ENCODE results near the gene SFMBT2. TPM values are rescaled to one million over a fixed set of nuclear protein-coding genes. Genes with fewer than 3 reads are reported as not detected.

Gene SFMBT2
- total RNA-seq, 2 experiments from 2014 or later: 12.8 to 15.4 TPM

- no peaks in the 10 kb centered on the region for H3K36me3 Mint-ChIP-seq
- intact Hi-C loops (cut with micrococcal nuclease): no loop called here
- ChIA-PET POLR2A (no interaction called here), CTCF (no interaction called here)
- H3K9me3 Mint-ChIP-seq: no peaks in the 10 kb centered on the region
- H3K27ac Mint-ChIP-seq: no peak overlapping the region
- DNase-seq: no peak
- H3K27me3 Mint-ChIP-seq: peaks cover 1% of the 10 kb centered on the region
- no peak overlapping the region for H3K4me3 Mint-ChIP-seq
- H3K4me1 Mint-ChIP-seq (ENCODE audit: low read depth): peaks cover 3% of the 10 kb centered on the region
These were observed 27.6 kb upstream of the SFMBT2 start for GRCh38 chr10:7438196-7438986.

- Mint-ChIP-seq H3K9me3 (no peaks in the 10 kb centered on the region), H3K4me3 (no peak overlapping the region), H3K4me1 (ENCODE audit: low read depth) (peaks cover 3% of the 10 kb centered on the region), H3K36me3 (no peaks in the 10 kb centered on the region), H3K27ac (no peak overlapping the region), H3K27me3 (peaks cover 1% of the 10 kb centered on the region)
- intact Hi-C loops (cut with micrococcal nuclease): no loop called here
- DNase-seq: no peak
- POLR2A ChIA-PET: no interaction called here
- CTCF ChIA-PET: interaction anchor here (0.7 to 0.9 kb wide), 2 partner anchors 14 to 89 kb away, joined by 3 to 4 read pairs; no protein-coding TSS in a partner anchor
These were observed 25.8 kb upstream of the SFMBT2 start for GRCh38 chr10:7436490-7437100.

GRCh38 chr10:7435674-7436073 lies 24.8 kb upstream of the SFMBT2 start:
- no peak for DNase-seq
- no peaks in the 10 kb centered on the region for H3K36me3 Mint-ChIP-seq
- no peak overlapping the region for H3K27ac Mint-ChIP-seq
- POLR2A ChIA-PET: no interaction called here
- intact Hi-C loops (cut with micrococcal nuclease): no loop called here
- no peaks in the 10 kb centered on the region for H3K27me3 Mint-ChIP-seq
- H3K4me1 Mint-ChIP-seq (ENCODE audit: low read depth): peaks cover 3% of the 10 kb centered on the region
- CTCF ChIA-PET: no interaction called here
- no peaks in the 10 kb centered on the region for H3K9me3 Mint-ChIP-seq
- H3K4me3 Mint-ChIP-seq: no peak overlapping the region

GRCh38 chr10:7434378-7434777 lies 23.5 kb upstream of the SFMBT2 start:
- DNase-seq: no peak
- intact Hi-C loops (cut with micrococcal nuclease): no loop called here
- Mint-ChIP-seq H3K4me3 (no peak overlapping the region), H3K9me3 (no peaks in the 10 kb centered on the region), H3K4me1 (ENCODE audit: low read depth) (peaks cover 3% of the 10 kb centered on the region), H3K27me3 (no peaks in the 10 kb centered on the region), H3K36me3 (no peaks in the 10 kb centered on the region), H3K27ac (no peak overlapping the region)
- CTCF ChIA-PET: no interaction called here
- POLR2A ChIA-PET: no interaction called here

GRCh38 chr10:7433861-7434260 lies 23.0 kb upstream of the SFMBT2 start:
- intact Hi-C loops (cut with micrococcal nuclease): no loop called here
- Mint-ChIP-seq H3K27me3 (no peaks in the 10 kb centered on the region), H3K27ac (no peak overlapping the region), H3K4me3 (no peak overlapping the region), H3K36me3 (no peaks in the 10 kb centered on the region), H3K9me3 (no peaks in the 10 kb centered on the region), H3K4me1 (ENCODE audit: low read depth) (peaks cover 3% of the 10 kb centered on the region)
- ChIA-PET CTCF (no interaction called here), POLR2A (no interaction called here)
- no peak for DNase-seq

- Mint-ChIP-seq H3K27me3 (no peaks in the 10 kb centered on the region), H3K4me3 (no peak overlapping the region), H3K9me3 (no peaks in the 10 kb centered on the region), H3K27ac (no peak overlapping the region), H3K36me3 (no peaks in the 10 kb centered on the region), H3K4me1 (ENCODE audit: low read depth) (peaks cover 3% of the 10 kb centered on the region)
- ChIA-PET CTCF (no interaction called here), POLR2A (no interaction called here)
- intact Hi-C loops (cut with micrococcal nuclease): no loop called here
- no peak for DNase-seq
These were observed 22.3 kb upstream of the SFMBT2 start for GRCh38 chr10:7432884-7433726.

- DNase-seq: no peak
- ChIA-PET POLR2A (no interaction called here), CTCF (no interaction called here)
- Mint-ChIP-seq H3K27me3 (no peaks in the 10 kb centered on the region), H3K27ac (no peak overlapping the region), H3K9me3 (no peaks in the 10 kb centered on the region), H3K4me3 (no peak overlapping the region), H3K36me3 (no peaks in the 10 kb centered on the region), H3K4me1 (ENCODE audit: low read depth) (no peaks in the 10 kb centered on the region)
- intact Hi-C loops (cut with micrococcal nuclease): no loop called here
These were observed 18.0 kb upstream of the SFMBT2 start for GRCh38 chr10:7428673-7429350.

- Mint-ChIP-seq H3K4me1 (ENCODE audit: low read depth) (no peaks in the 10 kb centered on the region), H3K36me3 (no peaks in the 10 kb centered on the region), H3K27me3 (no peaks in the 10 kb centered on the region), H3K4me3 (no peak overlapping the region), H3K9me3 (no peaks in the 10 kb centered on the region), H3K27ac (no peak overlapping the region)
- intact Hi-C loops (cut with micrococcal nuclease): no loop called here
- no peak for DNase-seq
- ChIA-PET CTCF (interaction anchor here (0.8 to 1.3 kb wide), 2 partner anchors 495 to 506 kb away, joined by 3 read pairs; no protein-coding TSS in a partner anchor), POLR2A (no interaction called here)
These were observed 15.5 kb upstream of the SFMBT2 start for GRCh38 chr10:7426349-7426748.

- Mint-ChIP-seq H3K4me3 (no peak overlapping the region), H3K36me3 (no peaks in the 10 kb centered on the region), H3K27me3 (no peaks in the 10 kb centered on the region), H3K4me1 (ENCODE audit: low read depth) (no peaks in the 10 kb centered on the region), H3K9me3 (no peaks in the 10 kb centered on the region), H3K27ac (no peak overlapping the region)
- no peak for DNase-seq
- CTCF ChIA-PET: interaction anchor here (0.8 to 1.3 kb wide), 2 partner anchors 494 to 505 kb away, joined by 3 read pairs; no protein-coding TSS in a partner anchor
- intact Hi-C loops (cut with micrococcal nuclease): no loop called here
- POLR2A ChIA-PET: no interaction called here
These were observed 14.9 kb upstream of the SFMBT2 start for GRCh38 chr10:7425691-7426090.

GRCh38 chr10:7424919-7425318 lies 14.1 kb upstream of the SFMBT2 start:
- ChIA-PET CTCF (interaction anchor here (0.7 to 1.9 kb wide), 4 partner anchors 101 to 505 kb away, joined by 3 to 5 read pairs (median 4); no protein-coding TSS in a partner anchor), POLR2A (interaction anchor here (0.5 kb wide), 1 partner anchor 74 kb away, joined by 4 read pairs; no protein-coding TSS in a partner anchor)
- H3K27me3 Mint-ChIP-seq: no peaks in the 10 kb centered on the region
- no peaks in the 10 kb centered on the region for H3K4me1 Mint-ChIP-seq (ENCODE audit: low read depth)
- intact Hi-C loops (cut with micrococcal nuclease): no loop called here
- no peak for DNase-seq
- no peaks in the 10 kb centered on the region for H3K36me3 Mint-ChIP-seq
- no peak overlapping the region for H3K27ac Mint-ChIP-seq
- H3K9me3 Mint-ChIP-seq: no peaks in the 10 kb centered on the region
- H3K4me3 Mint-ChIP-seq: no peak overlapping the region

GRCh38 chr10:7424315-7424714 lies 13.5 kb upstream of the SFMBT2 start:
- no peaks in the 10 kb centered on the region for H3K36me3 Mint-ChIP-seq
- no peak overlapping the region for H3K27ac Mint-ChIP-seq
- no peaks in the 10 kb centered on the region for H3K27me3 Mint-ChIP-seq
- intact Hi-C loops (cut with micrococcal nuclease): no loop called here
- DNase-seq: peak; percentile 41
- ChIA-PET POLR2A (interaction anchor here (0.5 kb wide), 1 partner anchor 75 kb away, joined by 4 read pairs; no protein-coding TSS in a partner anchor), CTCF (interaction anchor here (0.7 to 1.9 kb wide), 4 partner anchors 101 to 504 kb away, joined by 3 to 5 read pairs (median 4); no protein-coding TSS in a partner anchor)
- H3K4me3 Mint-ChIP-seq: no peak overlapping the region
- no peaks in the 10 kb centered on the region for H3K9me3 Mint-ChIP-seq
- no peaks in the 10 kb centered on the region for H3K4me1 Mint-ChIP-seq (ENCODE audit: low read depth)

- Mint-ChIP-seq H3K4me3 (no peak overlapping the region), H3K36me3 (no peaks in the 10 kb centered on the region), H3K9me3 (no peaks in the 10 kb centered on the region), H3K27ac (no peak overlapping the region), H3K27me3 (no peaks in the 10 kb centered on the region), H3K4me1 (ENCODE audit: low read depth) (no peaks in the 10 kb centered on the region)
- no peak for DNase-seq
- CTCF ChIA-PET: interaction anchor here (0.6 to 1.9 kb wide), 4 partner anchors 102 to 504 kb away, joined by 3 to 8 read pairs (median 4); no protein-coding TSS in a partner anchor
- POLR2A ChIA-PET: no interaction called here
- intact Hi-C loops (cut with micrococcal nuclease): no loop called here
These were observed 12.7 kb upstream of the SFMBT2 start for GRCh38 chr10:7423521-7423920.
